ENCODE measurements around the gene ABCB10.
"Not testable (repeated sequence)": the region's sequence is repeated elsewhere in the genome, so short reads cannot be mapped to it uniquely, and the experiment has no call there.

The ABCB10 gene

DNA sequence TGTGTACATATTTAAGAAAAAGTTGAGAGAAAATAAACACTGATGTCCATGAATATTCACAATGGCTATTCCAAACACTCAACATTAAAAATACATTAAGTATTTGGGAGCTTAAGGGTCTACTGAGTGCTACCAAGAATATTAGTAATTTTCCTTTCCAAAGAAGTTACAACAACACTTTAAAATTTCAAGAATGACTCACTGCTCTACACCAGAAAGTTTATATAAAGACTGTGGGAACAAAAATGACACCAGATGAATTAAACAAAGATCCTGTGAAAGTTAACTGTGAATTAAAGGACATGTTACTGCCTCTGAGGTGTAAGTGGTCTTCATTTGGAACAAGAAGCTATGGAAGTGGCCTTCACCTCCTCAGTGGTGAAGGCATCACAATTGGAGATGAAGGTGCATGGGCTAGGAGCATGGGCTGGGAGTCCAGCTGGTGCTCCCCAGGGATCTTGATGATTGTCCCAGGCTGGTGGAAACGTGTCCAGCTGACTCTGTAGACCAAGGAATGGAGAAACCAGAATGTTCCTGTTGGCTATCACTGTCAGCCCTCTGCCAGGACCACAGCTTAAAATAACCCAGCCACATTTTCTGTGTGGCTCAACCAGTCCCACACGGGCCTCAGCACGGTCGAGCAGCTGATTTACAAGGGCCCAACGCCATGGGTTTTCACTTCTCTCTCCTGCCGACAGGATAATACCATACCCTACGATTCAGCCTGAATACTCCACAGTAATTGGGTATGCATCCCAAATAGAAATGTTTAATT is 38.6 kb upstream of the ABCB10 start:
- Histone ChIP-seq H3K79me2 (ENCODE audit: insufficient read depth, low read length) (peaks cover 37% of the 10 kb centered on the region), H3K4me3 (ENCODE audit: insufficient read depth, low read length, poor library complexity, severe bottlenecking) (no peak overlapping the region), H2AFZ (ENCODE audit: low read depth, low read length, severe bottlenecking) (no peak overlapping the region), H3K27me3 (ENCODE audit: low read length) (no peaks in the 10 kb centered on the region), H3K9me3 (ENCODE audit: insufficient read depth, low read length) (no peaks in the 10 kb centered on the region), H3K9ac (ENCODE audit: low read length) (no peak overlapping the region), H3K36me3 (ENCODE audit: low read length) (peaks cover 16% of the 10 kb centered on the region; the same call in 1 of the 2 replicates), H3K27ac (ENCODE audit: low read depth, low read length) (no peak overlapping the region), H3K9me2 (replicated peaks; ENCODE audit: insufficient read depth, low read length) (no peaks in the 10 kb centered on the region), H4K20me1 (ENCODE audit: low read depth, low read length) (no peaks in the 10 kb centered on the region; the same call in 1 of the 2 replicates), H3F3A (ENCODE audit: insufficient read depth) (no peaks in the 10 kb centered on the region; the same call in 1 of the 2 replicates), H3K4me2 (ENCODE audit: low read depth, low read length, poor library complexity, severe bottlenecking) (no peak overlapping the region)
- TF ChIP-seq, protein P1, sequence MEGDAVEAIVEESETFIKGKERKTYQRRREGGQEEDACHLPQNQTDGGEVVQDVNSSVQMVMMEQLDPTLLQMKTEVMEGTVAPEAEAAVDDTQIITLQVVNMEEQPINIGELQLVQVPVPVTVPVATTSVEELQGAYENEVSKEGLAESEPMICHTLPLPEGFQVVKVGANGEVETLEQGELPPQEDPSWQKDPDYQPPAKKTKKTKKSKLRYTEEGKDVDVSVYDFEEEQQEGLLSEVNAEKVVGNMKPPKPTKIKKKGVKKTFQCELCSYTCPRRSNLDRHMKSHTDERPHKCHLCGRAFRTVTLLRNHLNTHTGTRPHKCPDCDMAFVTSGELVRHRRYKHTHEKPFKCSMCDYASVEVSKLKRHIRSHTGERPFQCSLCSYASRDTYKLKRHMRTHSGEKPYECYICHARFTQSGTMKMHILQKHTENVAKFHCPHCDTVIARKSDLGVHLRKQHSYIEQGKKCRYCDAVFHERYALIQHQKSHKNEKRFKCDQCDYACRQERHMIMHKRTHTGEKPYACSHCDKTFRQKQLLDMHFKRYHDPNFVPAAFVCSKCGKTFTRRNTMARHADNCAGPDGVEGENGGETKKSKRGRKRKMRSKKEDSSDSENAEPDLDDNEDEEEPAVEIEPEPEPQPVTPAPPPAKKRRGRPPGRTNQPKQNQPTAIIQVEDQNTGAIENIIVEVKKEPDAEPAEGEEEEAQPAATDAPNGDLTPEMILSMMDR (IDR thresholded peaks at IDR 0.05; ENCODE audit: insufficient read depth, low read length, poor library complexity, severe bottlenecking): no peak
- TF ChIP-seq EZH2phosphoT487 (conservative IDR thresholded peaks at IDR 0.05; ENCODE audit: low read length): no peak

GRCh38 chr1:229595876-229596275 is 37.4 kb upstream of the ABCB10 start:
- not testable (repeated sequence) for H2AFZ ChIP-seq (ENCODE audit: low read depth, low read length, severe bottlenecking); H3K9me3 ChIP-seq (ENCODE audit: insufficient read depth, low read length); H3K4me3 ChIP-seq (ENCODE audit: insufficient read depth, low read length, poor library complexity, severe bottlenecking); H4K20me1 ChIP-seq (ENCODE audit: low read depth, low read length); H3F3A ChIP-seq (ENCODE audit: insufficient read depth); H3K9me2 ChIP-seq (replicated peaks; ENCODE audit: insufficient read depth, low read length); H3K27ac ChIP-seq (ENCODE audit: low read depth, low read length); H3K27me3 ChIP-seq (ENCODE audit: low read length); H3K4me2 ChIP-seq (ENCODE audit: low read depth, low read length, poor library complexity, severe bottlenecking); H3K9ac ChIP-seq (ENCODE audit: low read length)
- peaks cover 33% of the 10 kb centered on the region for H3K79me2 ChIP-seq (ENCODE audit: insufficient read depth, low read length)
- H3K36me3 ChIP-seq (ENCODE audit: low read length): peaks cover 13% of the 10 kb centered on the region; the same call in 1 of the 2 replicates

DNA sequence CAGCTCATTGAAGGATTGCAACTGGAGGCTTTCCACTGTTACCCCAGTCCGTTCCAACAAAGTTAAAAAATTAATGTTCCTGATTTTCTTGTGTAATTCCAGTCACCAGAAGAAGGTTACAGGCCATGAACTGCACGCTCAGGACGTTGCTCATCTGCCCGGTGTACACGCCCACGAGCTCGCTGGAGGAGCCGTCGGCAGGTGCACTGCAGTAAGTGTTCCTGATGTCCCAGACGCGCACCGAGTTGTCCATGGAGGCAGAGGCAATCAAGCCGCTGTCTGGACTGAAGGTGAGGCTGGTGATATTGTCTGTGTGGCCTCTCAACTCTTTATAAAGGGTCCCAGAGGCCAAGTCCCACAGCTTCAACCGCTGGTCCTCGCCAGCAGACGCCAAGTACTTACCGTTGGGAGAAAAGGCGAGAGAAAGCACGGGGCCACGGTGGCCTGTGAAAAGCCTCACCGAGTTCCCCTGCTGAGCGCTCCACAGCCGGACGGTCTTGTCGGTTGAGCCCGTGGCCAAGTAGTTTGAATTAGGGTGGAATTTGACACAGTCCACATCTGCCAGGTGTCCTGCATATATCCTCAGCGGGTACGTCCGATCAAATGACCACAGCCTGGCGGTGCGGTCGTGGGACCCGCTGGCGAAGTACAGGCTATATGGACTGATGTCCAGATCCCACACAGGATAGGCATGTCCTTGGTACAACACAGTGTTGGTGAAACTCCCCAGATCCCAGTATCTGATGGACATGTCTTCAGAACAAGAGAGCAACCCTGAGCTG is 35.9 kb upstream of the ABCB10 start:
- Histone ChIP-seq H4K20me1 (ENCODE audit: low read depth, low read length) (no peaks in the 10 kb centered on the region; the same call in 1 of the 2 replicates), H3K9ac (ENCODE audit: low read length) (no peak overlapping the region)
- TF ChIP-seq EZH2phosphoT487 (conservative IDR thresholded peaks at IDR 0.05; ENCODE audit: low read length): no peak
- TF ChIP-seq, protein P1 (IDR thresholded peaks at IDR 0.05; ENCODE audit: insufficient read depth, low read length, poor library complexity, severe bottlenecking): no peak

More for the DNA sequence above, 35.9 kb upstream of the ABCB10 start:
- Histone ChIP-seq H3K36me3 (ENCODE audit: low read length) (no peaks in the 10 kb centered on the region; the same call in 1 of the 2 replicates), H2AFZ (ENCODE audit: low read depth, low read length, severe bottlenecking) (no peak overlapping the region), H3K27ac (ENCODE audit: low read depth, low read length) (no peak overlapping the region), H3K79me2 (ENCODE audit: insufficient read depth, low read length) (peaks cover 20% of the 10 kb centered on the region), H3K9me2 (replicated peaks; ENCODE audit: insufficient read depth, low read length) (no peaks in the 10 kb centered on the region), H3K4me3 (ENCODE audit: insufficient read depth, low read length, poor library complexity, severe bottlenecking) (no peak overlapping the region), H3K9me3 (ENCODE audit: insufficient read depth, low read length) (no peaks in the 10 kb centered on the region), H3K27me3 (ENCODE audit: low read length) (no peaks in the 10 kb centered on the region), H3K4me2 (ENCODE audit: low read depth, low read length, poor library complexity, severe bottlenecking) (no peak overlapping the region), H3F3A (ENCODE audit: insufficient read depth) (no peaks in the 10 kb centered on the region)

All from SU-DHL-6 (cell line).